K562 (cell line): ENCODE data around the gene MS4A6E. TPM values are rescaled to one million over a fixed set of nuclear protein-coding genes. Genes with fewer than 3 reads are reported as not detected.

ENCODE experiments used
- ATAC-seq: fragments of 200-7000 bp; cut with Tn5 transposase; 3 replicates; pipeline ENCODE4 v1.9.1; 2020; ENCODE audit warnings: moderate library complexity
- BruUV-seq: library from RNA; stranded (reverse); fragments of 400-500 nt; replicated peaks from 2 replicates; lab custom pipeline; 2021; lab: Mats Ljungman, UMichigan
- CTCF ChIA-PET: fragments of 300-600 bp; formaldehyde crosslinking; extraction: SDS; loops from one replicate; lab custom pipeline; 2021; ENCODE audit warnings: low intra/inter-chr PET ratio; lab: Yijun Ruan, JAX
- POLR2A ChIA-PET: fragments of 300-600, 350-650 bp; sonication (Branson Sonifier 250); formaldehyde crosslinking; extraction: SDS; loops from one replicate; lab custom pipeline; 2021; ENCODE audit warnings: antibody characterized with exemption, inconsistent platforms; lab: Yijun Ruan, JAX
- DNase-seq, 4 experiments: peaks; one replicate each; pipeline versions ENCODE4 v3.0.0 to v3.0.0-alpha.2; 2011 to 2018; ENCODE audit warnings: low spot score in 3 of 4, mixed read lengths in 3 of 4; ENCODE audit errors: extremely low read depth in 1 of 4
- FAIRE-seq: peaks from 2 replicates; lab custom pipeline; 2011; peaks lifted over from hg19 to GRCh38; lab: Jason Lieb, UNC
- H2AFZ ChIP-seq: 2 replicates; pipeline ENCODE4 v1.6.0; 2011; ENCODE audit warnings: low read depth, low read length, control low read depth, inconsistent platforms
- H3K27ac ChIP-seq: fragments of 200-600 bp; 3 replicates; pipeline ENCODE4 v1.8.0; 2011; ENCODE audit warnings: low read depth, mild to moderate bottlenecking, control low read depth, inconsistent platforms, low read length, moderate library complexity, mixed read lengths; ENCODE audit errors: extremely low read depth
- H3K27me3 ChIP-seq, 2 experiments: fragments of 300-600 bp in 1 of 2; 2 replicates in 1 of 2; 3 replicates in 1 of 2; pipeline versions ENCODE4 v1.6.0 to v1.8.0; 2011; ENCODE audit warnings: inconsistent platforms in 2 of 2, low read length in 2 of 2, mild to moderate bottlenecking in 1 of 2, mixed read lengths in 1 of 2, moderate library complexity in 1 of 2; ENCODE audit not compliant: control insufficient read depth in 2 of 2, insufficient read depth in 2 of 2
- H3K36me3 ChIP-seq: fragments of 300-600 bp; 3 replicates; pipeline ENCODE4 v1.8.0; 2011; ENCODE audit warnings: mild to moderate bottlenecking, low read length, inconsistent platforms; ENCODE audit not compliant: control insufficient read depth, insufficient read depth
- H3K4me1 ChIP-seq, 2 experiments: fragments of 200-600 bp in 1 of 2; replicated peaks in 1 of 2; 2 replicates in 1 of 2; 3 replicates in 1 of 2; pipeline versions ENCODE4 v1.5.1 to v1.8.0; 2011; ENCODE audit warnings: inconsistent platforms in 2 of 2, low read length in 2 of 2, mild to moderate bottlenecking in 1 of 2, mixed read lengths in 1 of 2, moderate library complexity in 1 of 2; ENCODE audit not compliant: control insufficient read depth in 2 of 2, insufficient read depth in 2 of 2
- H3K4me2 ChIP-seq: 2 replicates; pipeline ENCODE4 v1.6.1; 2011; ENCODE audit warnings: low read length, control low read depth, inconsistent platforms, mixed read lengths; ENCODE audit not compliant: insufficient read depth
- H3K4me3 ChIP-seq: fragments of 200-600 bp; sonication (generic), shearing (Covaris generic); 2 replicates; pipeline ENCODE4 v1.5.1; 2016; ENCODE audit warnings: control low read depth, inconsistent platforms
- H3K79me2 ChIP-seq: fragments of 200-600 bp; 3 replicates; pipeline ENCODE4 v1.8.0; 2011; ENCODE audit warnings: low read length, inconsistent platforms; ENCODE audit not compliant: control insufficient read depth, insufficient read depth
- H3K9ac ChIP-seq, 2 experiments: 2 replicates each; pipeline versions ENCODE4 v1.6.0 to v1.6.1; 2011; ENCODE audit warnings: low read depth in 2 of 2, low read length in 2 of 2, control low read depth in 1 of 2, inconsistent platforms in 1 of 2, mild to moderate bottlenecking in 1 of 2, mixed read lengths in 1 of 2; ENCODE audit not compliant: insufficient read depth in 1 of 2
- H3K9me1 ChIP-seq: one replicate; pipeline ENCODE4 v1.6.0; 2011; ENCODE audit warnings: inconsistent platforms, mild to moderate bottlenecking, low read length, moderate library complexity; ENCODE audit not compliant: control insufficient read depth, insufficient read depth
- H3K9me3 ChIP-seq: replicated peaks from 2 replicates; pipeline ENCODE4 v1.5.1; 2011; ENCODE audit warnings: low read depth, low read length, inconsistent platforms; ENCODE audit not compliant: control insufficient read depth, insufficient read depth
- H4K20me1 ChIP-seq: replicated peaks from 2 replicates; pipeline ENCODE4 v1.6.1; 2011; ENCODE audit warnings: low read length, inconsistent platforms, mixed read lengths; ENCODE audit not compliant: control insufficient read depth, insufficient read depth
- ARID1B ChIP-seq: fragments of 450-650 bp; IDR thresholded peaks from 2 replicates; pipeline ENCODE4 v1.6.1; 2016; ENCODE audit warnings: antibody characterized with exemption, mild to moderate bottlenecking, inconsistent platforms
- ATF3 ChIP-seq, 2 experiments: fragments of 450-650 bp in 1 of 2; sonication (generic) in 1 of 2; formaldehyde crosslinking in 1 of 2; IDR thresholded peaks in 1 of 2; conservative IDR thresholded peaks in 1 of 2; 2 replicates each; pipeline versions ENCODE4 v1.6.1 to v1.8.1; 2016 to 2023; ENCODE audit warnings: mild to moderate bottlenecking in 2 of 2, moderate library complexity in 2 of 2, inconsistent platforms in 1 of 2, missing genetic modification reagents in 1 of 2
- CBX5 ChIP-seq: IDR thresholded peaks from 2 replicates; pipeline ENCODE4 v1.6.1; 2014; ENCODE audit warnings: low read depth, borderline replicate concordance
- EHMT2 ChIP-seq: fragments of 450-650 bp; IDR thresholded peaks from 2 replicates; pipeline ENCODE4 v1.6.1; 2018; ENCODE audit warnings: antibody characterized with exemption
- FOSL1 ChIP-seq: fragments of 200-800 bp; sonication (Bioruptor generic); conservative IDR thresholded peaks from 2 replicates; pipeline ENCODE4 v1.6.1; 2016; ENCODE audit warnings: missing genetic modification characterization, missing compliant biosample characterization
- FOXA1 ChIP-seq: fragments of 450-650 bp; IDR thresholded peaks from 2 replicates; pipeline ENCODE4 v1.6.1; 2016; ENCODE audit warnings: mild to moderate bottlenecking, borderline replicate concordance
- FOXA3 ChIP-seq, 2 experiments: fragments of 450-650 bp in 1 of 2; sonication (generic) in 1 of 2; formaldehyde crosslinking; IDR thresholded peaks in 1 of 2; conservative IDR thresholded peaks in 1 of 2; 2 replicates each; pipeline versions ENCODE4 v1.4.0 to v1.8.0; 2020 to 2022; ENCODE audit warnings: mild to moderate bottlenecking in 2 of 2, missing genetic modification reagents in 1 of 2
- GMEB1 ChIP-seq: fragments of 250-450 bp; sonication (Bioruptor Pico); IDR thresholded peaks from 2 replicates; pipeline ENCODE4 v1.4.0; 2020; ENCODE audit warnings: mild to moderate bottlenecking
- JUND ChIP-seq, 2 experiments: IDR thresholded peaks; 2 replicates in 1 of 2; 3 replicates in 1 of 2; pipeline ENCODE4 v1.6.1; 2011; ENCODE audit warnings: borderline replicate concordance in 2 of 2, low read depth in 2 of 2, low read length in 2 of 2, improper control_type of control experiment in 1 of 2, missing biosample characterization in 1 of 2, missing genetic modification characterization in 1 of 2, missing genetic modification reagents in 1 of 2
- MYBL2 ChIP-seq, 2 experiments: fragments of 450-650 bp in 1 of 2; sonication (generic) in 1 of 2; formaldehyde crosslinking in 1 of 2; IDR thresholded peaks; 2 replicates each; pipeline versions ENCODE4 v1.6.1 to v1.8.1; 2017 to 2022; ENCODE audit warnings: borderline replicate concordance in 1 of 2, inconsistent platforms in 1 of 2, low read depth in 1 of 2, mild to moderate bottlenecking in 1 of 2, missing genetic modification reagents in 1 of 2, moderate library complexity in 1 of 2
- SMARCE1 ChIP-seq: fragments of 450-650 bp; IDR thresholded peaks from 2 replicates; pipeline ENCODE4 v1.7.1; 2016; ENCODE audit warnings: mild to moderate bottlenecking
- ZNF384 ChIP-seq: IDR thresholded peaks from 2 replicates; pipeline ENCODE4 v1.6.1; 2012; ENCODE audit warnings: low read depth, low read length, improper control_type of control experiment
- ZSCAN32 ChIP-seq: fragments of 450-650 bp; formaldehyde crosslinking; IDR thresholded peaks from 2 replicates; pipeline ENCODE4 v1.4.0; 2020; ENCODE audit warnings: mild to moderate bottlenecking, moderate library complexity
- WGBS: fragments of 100-300 bp; shearing (Covaris generic); methylation state at CpG from one replicate; pipeline ENCODE4 v1.1.6; 2016; ENCODE audit warnings: low coverage, mixed read lengths; ENCODE audit not compliant: insufficient coverage; ENCODE audit errors: missing lambda C conversion rate; 5-methylcytosine and 5-hydroxymethylcytosine counted together
- in situ Hi-C: fragments of 300-500 bp; cut with MboI; formaldehyde crosslinking; loops from 4 replicates; pipeline ENCODE4 v1.15.0; 2018; ENCODE audit warnings: inconsistent platforms, mixed read lengths
- intact Hi-C: fragments of 100-400 bp; cut with micrococcal nuclease; formaldehyde crosslinking; loops from 2 replicates; pipeline ENCODE4 v1.14.2; 2022
- polyA plus RNA-seq, 8 experiments: library from polyadenylated mRNA; depleted of rRNA in 4 of 8; stranded (reverse) in 5 of 8; unstranded in 3 of 8; fragments of >200 nt; fragmentation: Nextera tagmentation in 2 of 8; fragmentation: Illumina TruSeq in 1 of 8; extraction: Ambion mirVana in 2 of 8; extraction: Trizol in 1 of 8; gene quantifications; 2 replicates each; pipeline versions ENCODE4 v1.2.1 to v1.2.3, GENCODE V29; 2011 to 2014; ENCODE audit warnings: inconsistent platforms in 1 of 8, missing spikeins in 1 of 8
- total RNA-seq, 7 experiments: library from RNA; depleted of rRNA in 6 of 7; stranded (reverse); fragments of >200 nt in 6 of 7; fragmentation: Illumina TruSeq in 2 of 7; extraction: Trizol in 2 of 7; gene quantifications; 2 replicates each; pipeline versions ENCODE4 v1.2.1 to v1.2.3, GENCODE V29; 2011 to 2021; ENCODE audit warnings: low replicate concordance in 1 of 7
- TF ChIP-seq, protein P1 (sequence below): fragments of 250-450 bp; sonication (Bioruptor Pico); IDR thresholded peaks from 2 replicates; pipeline ENCODE4 v1.5.0; 2021
- TF ChIP-seq, protein P2 (sequence below): IDR thresholded peaks from 2 replicates; pipeline ENCODE4 v1.6.1; 2011; ENCODE audit warnings: borderline replicate concordance, low read depth, mild to moderate bottlenecking, moderate library complexity, low read length; ENCODE audit not compliant: insufficient read depth, poor library complexity, severe bottlenecking

Gene MS4A6E
- total and polyA plus RNA-seq, 9 of the 15 experiments (the other 6 are each of a cell fraction or from before 2014, with no cell fraction given) = 0.13 to 0.15 TPM; not detected in 7

DNA sequence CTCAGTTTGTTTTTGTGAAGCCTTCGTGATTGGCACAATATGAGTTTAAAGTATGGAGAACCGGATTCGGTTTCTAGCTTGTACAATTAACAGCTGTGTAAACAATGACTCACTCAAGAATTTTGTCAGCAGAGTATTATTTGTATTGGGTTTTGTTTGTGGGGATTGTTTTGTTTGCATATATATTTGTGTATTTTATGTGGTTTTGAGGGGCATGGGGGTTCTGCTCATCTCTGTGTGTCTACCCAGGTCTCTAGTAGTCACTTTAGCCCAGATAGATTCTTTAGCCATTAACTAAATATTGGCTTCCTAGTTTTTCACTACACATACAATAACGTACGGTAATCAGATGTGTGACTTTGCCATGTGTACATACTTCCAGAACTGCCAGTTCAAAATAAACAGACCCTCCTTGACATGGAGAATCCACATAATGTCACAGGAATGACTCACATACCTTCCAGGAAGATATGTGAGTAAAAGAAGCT is 43.8 kb downstream of the MS4A6E start:
- H3K27ac ChIP-seq = no peak overlapping the region
- no peaks in the 10 kb centered on the region for H3K36me3 ChIP-seq
- CTCF ChIA-PET = no interaction called here
- BruUV-seq = no TSS peak
- H3K9me1 ChIP-seq = no peaks in the 10 kb centered on the region
- intact Hi-C loops = no loop called here
- in situ Hi-C loops = no loop called here
- no peaks in the 10 kb centered on the region for H4K20me1 ChIP-seq
- 0% methylated on average over 5 of the region's 5 CpGs for WGBS
- no peak for DNase-seq
- no peak overlapping the region for H3K9ac ChIP-seq
- no peaks in the 10 kb centered on the region for H3K79me2 ChIP-seq
- H2AFZ ChIP-seq = no peak overlapping the region
- no peak for ATAC-seq
- H3K4me3 ChIP-seq = no peak overlapping the region
- POLR2A ChIA-PET = no interaction called here
- no peak overlapping the region for H3K4me2 ChIP-seq
- H3K4me1 ChIP-seq = no peaks in the 10 kb centered on the region
- H3K27me3 ChIP-seq = peaks cover 0 to 13% of the 10 kb centered on the region in 2 experiments; a peak in 2 of 5 replicates
- FAIRE-seq = no peak
- no peaks in the 10 kb centered on the region for H3K9me3 ChIP-seq
- TF ChIP-seq CBX5 (no peak), ATF3 (IDR thresholded peaks at IDR 0.05) (peak; percentile 43; the same call in 1 of the 2 replicates), ATF3 (CRISPR knock-in tag; conservative IDR thresholded peaks at IDR 0.05) (no peak), FOSL1 (peak; percentile 44), JUND (IDR thresholded peaks at IDR 0.05; ENCODE audit: borderline replicate concordance, low read depth, low read length) (peak; percentile 29; the same call in 1 of the 2 replicates), JUND (tag; IDR thresholded peaks at IDR 0.05; ENCODE audit: borderline replicate concordance, low read depth, low read length) (peak; percentile 53; the same call in 2 of the 3 replicates), EHMT2 (no peak), SMARCE1 (peak; percentile 27; the same call in 1 of the 2 replicates), ARID1B (peak; percentile 18; the same call in 1 of the 2 replicates), GMEB1 (CRISPR knock-in tag) (no peak), ZNF384 (no peak), ZSCAN32 (CRISPR knock-in tag) (no peak), MYBL2 (IDR thresholded peaks at IDR 0.05; ENCODE audit: low read depth) (no peak), MYBL2 (CRISPR knock-in tag; IDR thresholded peaks at IDR 0.05; ENCODE audit: borderline replicate concordance) (no peak), FOXA1 (peak; percentile 54; the same call in 1 of the 2 replicates), FOXA3 (CRISPR knock-in tag; conservative IDR thresholded peaks at IDR 0.05 in 1 of 2, IDR thresholded peaks at IDR 0.05 in 1 of 2) (peak; percentile 37 to 86; a peak in 2 of 4 replicates)
- TF ChIP-seq, protein P1, sequence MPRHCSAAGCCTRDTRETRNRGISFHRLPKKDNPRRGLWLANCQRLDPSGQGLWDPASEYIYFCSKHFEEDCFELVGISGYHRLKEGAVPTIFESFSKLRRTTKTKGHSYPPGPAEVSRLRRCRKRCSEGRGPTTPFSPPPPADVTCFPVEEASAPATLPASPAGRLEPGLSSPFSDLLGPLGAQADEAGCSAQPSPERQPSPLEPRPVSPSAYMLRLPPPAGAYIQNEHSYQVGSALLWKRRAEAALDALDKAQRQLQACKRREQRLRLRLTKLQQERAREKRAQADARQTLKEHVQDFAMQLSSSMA (CRISPR knock-in tag) = no peak
- TF ChIP-seq, protein P2, sequence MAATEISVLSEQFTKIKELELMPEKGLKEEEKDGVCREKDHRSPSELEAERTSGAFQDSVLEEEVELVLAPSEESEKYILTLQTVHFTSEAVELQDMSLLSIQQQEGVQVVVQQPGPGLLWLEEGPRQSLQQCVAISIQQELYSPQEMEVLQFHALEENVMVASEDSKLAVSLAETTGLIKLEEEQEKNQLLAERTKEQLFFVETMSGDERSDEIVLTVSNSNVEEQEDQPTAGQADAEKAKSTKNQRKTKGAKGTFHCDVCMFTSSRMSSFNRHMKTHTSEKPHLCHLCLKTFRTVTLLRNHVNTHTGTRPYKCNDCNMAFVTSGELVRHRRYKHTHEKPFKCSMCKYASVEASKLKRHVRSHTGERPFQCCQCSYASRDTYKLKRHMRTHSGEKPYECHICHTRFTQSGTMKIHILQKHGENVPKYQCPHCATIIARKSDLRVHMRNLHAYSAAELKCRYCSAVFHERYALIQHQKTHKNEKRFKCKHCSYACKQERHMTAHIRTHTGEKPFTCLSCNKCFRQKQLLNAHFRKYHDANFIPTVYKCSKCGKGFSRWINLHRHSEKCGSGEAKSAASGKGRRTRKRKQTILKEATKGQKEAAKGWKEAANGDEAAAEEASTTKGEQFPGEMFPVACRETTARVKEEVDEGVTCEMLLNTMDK = no peak
